ENCODE results near the gene PCDH15. TPM values are rescaled to one million over a fixed set of nuclear protein-coding genes. Genes with fewer than 3 reads are reported as not detected.

PCDH15 gene
- not detected for total RNA-seq

GRCh38 chr10:54800741-54801421, at the start of gene PCDH15:
Gene PCDH15 (minus strand): TSS chr10:54801231. CDS start chr10:54664262, 136,969 bp downstream.
- Mint-ChIP-seq H3K27ac (no peak within 1 kb of the TSS), H3K4me3 (no peak within 1 kb of the TSS), H3K9me3 (ENCODE audit: low read depth) (peaks cover 2% of the 10 kb centered on the region), H3K27me3 (no peaks in the 10 kb centered on the region), H3K4me1 (no peaks in the 10 kb centered on the region), H3K36me3 (ENCODE audit: low read depth) (no peaks in the 10 kb centered on the region)
- POLR2A ChIA-PET = no interaction called here
- DNase-seq (no peak), ATAC-seq (no peak)
- intact Hi-C loops (cut with DNase I, micrococcal nuclease) = no loop called here
- CTCF ChIA-PET = interaction anchor here (0.6 kb wide), 1 partner anchor 10 kb away, joined by 3 read pairs; no protein-coding TSS in a partner anchor

GRCh38 chr10:54843932-54844331, 42.9 kb upstream of the PCDH15 start:
- no peak overlapping the region for H3K4me3 Mint-ChIP-seq
- no peaks in the 10 kb centered on the region for H3K4me1 Mint-ChIP-seq
- H3K9me3 Mint-ChIP-seq (ENCODE audit: low read depth) = peaks cover 1% of the 10 kb centered on the region
- DNase-seq (no peak), ATAC-seq (no peak)
- no peaks in the 10 kb centered on the region for H3K27me3 Mint-ChIP-seq
- H3K27ac Mint-ChIP-seq = no peak overlapping the region
- ChIA-PET POLR2A (no interaction called here), CTCF (no interaction called here)
- H3K36me3 Mint-ChIP-seq (ENCODE audit: low read depth) = no peaks in the 10 kb centered on the region
- intact Hi-C loops (cut with DNase I, micrococcal nuclease) = no loop called here

- H3K36me3 Mint-ChIP-seq (ENCODE audit: low read depth) = no peaks in the 10 kb centered on the region
Measured at GRCh38 chr10:54843085-54843646, 42.1 kb upstream of the PCDH15 start.

GRCh38 chr10:54837479-54837878, 36.4 kb upstream of the PCDH15 start:
- H3K27me3 Mint-ChIP-seq = no peaks in the 10 kb centered on the region
- DNase-seq = no peak
- no peaks in the 10 kb centered on the region for H3K4me1 Mint-ChIP-seq
- ATAC-seq = no peak
- intact Hi-C loops (cut with DNase I, micrococcal nuclease) = no loop called here
- ChIA-PET CTCF (no interaction called here), POLR2A (no interaction called here)
- H3K27ac Mint-ChIP-seq = no peak overlapping the region
- no peak overlapping the region for H3K4me3 Mint-ChIP-seq
- H3K9me3 Mint-ChIP-seq (ENCODE audit: low read depth) = peaks cover 7% of the 10 kb centered on the region
- no peaks in the 10 kb centered on the region for H3K36me3 Mint-ChIP-seq (ENCODE audit: low read depth)

More at GRCh38 chr10:54843085-54843646, 42.1 kb upstream of the PCDH15 start:
- POLR2A ChIA-PET = no interaction called here
- CTCF ChIA-PET = no interaction called here
- DNase-seq (no peak), ATAC-seq (no peak)
- H3K27ac Mint-ChIP-seq = no peak overlapping the region
- no peaks in the 10 kb centered on the region for H3K27me3 Mint-ChIP-seq
- intact Hi-C loops (cut with DNase I, micrococcal nuclease) = no loop called here
- no peaks in the 10 kb centered on the region for H3K4me1 Mint-ChIP-seq
- peaks cover 1% of the 10 kb centered on the region for H3K9me3 Mint-ChIP-seq (ENCODE audit: low read depth)
- H3K4me3 Mint-ChIP-seq = no peak overlapping the region

- CTCF ChIA-PET = no interaction called here
Measured at GRCh38 chr10:54833029-54833428, 32.0 kb upstream of the PCDH15 start.

GRCh38 chr10:54826994-54827560, 26.0 kb upstream of the PCDH15 start:
- H3K4me3 Mint-ChIP-seq = no peak overlapping the region
- CTCF ChIA-PET = no interaction called here
- H3K4me1 Mint-ChIP-seq = no peaks in the 10 kb centered on the region
- intact Hi-C loops (cut with DNase I, micrococcal nuclease) = no loop called here
- H3K36me3 Mint-ChIP-seq (ENCODE audit: low read depth) = no peaks in the 10 kb centered on the region
- no peak overlapping the region for H3K27ac Mint-ChIP-seq
- ATAC-seq = no peak
- POLR2A ChIA-PET = no interaction called here
- no peaks in the 10 kb centered on the region for H3K27me3 Mint-ChIP-seq
- DNase-seq = no peak
- H3K9me3 Mint-ChIP-seq (ENCODE audit: low read depth) = peaks cover 2% of the 10 kb centered on the region

More at GRCh38 chr10:54833029-54833428, 32.0 kb upstream of the PCDH15 start:
- Mint-ChIP-seq H3K36me3 (ENCODE audit: low read depth) (no peaks in the 10 kb centered on the region), H3K4me3 (no peak overlapping the region), H3K4me1 (no peaks in the 10 kb centered on the region), H3K27me3 (no peaks in the 10 kb centered on the region), H3K9me3 (ENCODE audit: low read depth) (peaks cover 6% of the 10 kb centered on the region), H3K27ac (no peak overlapping the region)
- DNase-seq (no peak), ATAC-seq (no peak)
- intact Hi-C loops (cut with DNase I, micrococcal nuclease) = no loop called here
- POLR2A ChIA-PET = no interaction called here

GRCh38 chr10:54815583-54815982, 14.6 kb upstream of the PCDH15 start:
- Mint-ChIP-seq H3K27ac (no peak overlapping the region), H3K4me1 (no peaks in the 10 kb centered on the region), H3K9me3 (ENCODE audit: low read depth) (peaks cover 12% of the 10 kb centered on the region), H3K4me3 (no peak overlapping the region), H3K36me3 (ENCODE audit: low read depth) (no peaks in the 10 kb centered on the region), H3K27me3 (no peaks in the 10 kb centered on the region)
- ChIA-PET POLR2A (no interaction called here), CTCF (interaction anchor here (0.6 to 1.4 kb wide), 2 partner anchors 9 to 19 kb away, joined by 3 to 4 read pairs; no protein-coding TSS in a partner anchor)
- intact Hi-C loops (cut with DNase I, micrococcal nuclease) = no loop called here
- no peak for DNase-seq
- ATAC-seq = no peak

- ChIA-PET POLR2A (no interaction called here), CTCF (no interaction called here)
- intact Hi-C loops (cut with DNase I, micrococcal nuclease) = no loop called here
- peaks cover 6% of the 10 kb centered on the region for H3K9me3 Mint-ChIP-seq (ENCODE audit: low read depth)
- ATAC-seq = no peak
- H3K4me3 Mint-ChIP-seq = no peak overlapping the region
- H3K4me1 Mint-ChIP-seq = no peaks in the 10 kb centered on the region
- no peak overlapping the region for H3K27ac Mint-ChIP-seq
- no peak for DNase-seq
- no peaks in the 10 kb centered on the region for H3K27me3 Mint-ChIP-seq
- no peaks in the 10 kb centered on the region for H3K36me3 Mint-ChIP-seq (ENCODE audit: low read depth)
Measured at GRCh38 chr10:54808186-54808935, 7.3 kb upstream of the PCDH15 start.

GRCh38 chr10:54799506-54799905, 1.5 kb downstream of the PCDH15 start:
- CTCF ChIA-PET = no interaction called here
- ATAC-seq = no peak

GRCh38 chr10:54797636-54798321, 3.3 kb downstream of the PCDH15 start:
- ATAC-seq = no peak
- Mint-ChIP-seq H3K9me3 (ENCODE audit: low read depth) (peaks cover 2% of the 10 kb centered on the region), H3K4me3 (no peak overlapping the region), H3K4me1 (no peaks in the 10 kb centered on the region), H3K27me3 (no peaks in the 10 kb centered on the region), H3K27ac (no peak overlapping the region), H3K36me3 (ENCODE audit: low read depth) (no peaks in the 10 kb centered on the region)
- no peak for DNase-seq
- POLR2A ChIA-PET = no interaction called here
- CTCF ChIA-PET = no interaction called here
- intact Hi-C loops (cut with DNase I, micrococcal nuclease) = no loop called here

More at GRCh38 chr10:54799506-54799905, 1.5 kb downstream of the PCDH15 start:
- DNase-seq = no peak
- Mint-ChIP-seq H3K27me3 (no peaks in the 10 kb centered on the region), H3K9me3 (ENCODE audit: low read depth) (peaks cover 2% of the 10 kb centered on the region), H3K36me3 (ENCODE audit: low read depth) (no peaks in the 10 kb centered on the region), H3K4me1 (no peaks in the 10 kb centered on the region), H3K4me3 (no peak overlapping the region), H3K27ac (no peak overlapping the region)
- intact Hi-C loops (cut with DNase I, micrococcal nuclease) = no loop called here
- POLR2A ChIA-PET = no interaction called here

- DNase-seq (no peak), ATAC-seq (no peak)
- Mint-ChIP-seq H3K36me3 (ENCODE audit: low read depth) (no peaks in the 10 kb centered on the region), H3K4me3 (no peak overlapping the region), H3K4me1 (no peaks in the 10 kb centered on the region), H3K27me3 (no peaks in the 10 kb centered on the region), H3K27ac (no peak overlapping the region), H3K9me3 (ENCODE audit: low read depth) (peaks cover 2% of the 10 kb centered on the region)
- ChIA-PET POLR2A (no interaction called here), CTCF (interaction anchor here (0.7 kb wide), 1 partner anchor 19 kb away, joined by 3 read pairs; no protein-coding TSS in a partner anchor)
- intact Hi-C loops (cut with DNase I, micrococcal nuclease) = no loop called here
Measured at GRCh38 chr10:54796881-54797280, 4.2 kb downstream of the PCDH15 start.

All from activated CD4-positive, alpha-beta T cell treated with anti-CD3 and anti-CD28 coated beads for 36 hours (primary cell).